Measurements from ENCODE around the gene TMEM45B.

DNA sequence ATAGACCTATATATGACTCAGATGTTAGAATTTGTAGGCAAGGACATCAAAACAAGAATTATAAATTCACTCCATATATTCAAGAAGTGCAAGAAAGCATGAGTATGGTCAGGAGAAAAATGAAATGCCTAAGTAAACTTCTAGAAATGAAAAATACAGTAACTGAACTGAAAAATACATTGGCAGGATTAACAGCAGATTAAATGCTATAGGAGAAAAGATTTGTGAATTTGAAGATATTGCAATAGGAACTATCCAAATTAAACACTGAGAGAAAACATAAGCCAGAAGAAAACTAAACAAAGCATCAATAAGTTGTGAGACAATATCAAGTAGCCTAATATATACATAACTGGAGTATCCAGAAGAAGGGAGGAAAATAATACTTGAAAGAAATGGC lies 46.6 kb upstream of the TMEM45B start:
- TF ChIP-seq, protein P1, sequence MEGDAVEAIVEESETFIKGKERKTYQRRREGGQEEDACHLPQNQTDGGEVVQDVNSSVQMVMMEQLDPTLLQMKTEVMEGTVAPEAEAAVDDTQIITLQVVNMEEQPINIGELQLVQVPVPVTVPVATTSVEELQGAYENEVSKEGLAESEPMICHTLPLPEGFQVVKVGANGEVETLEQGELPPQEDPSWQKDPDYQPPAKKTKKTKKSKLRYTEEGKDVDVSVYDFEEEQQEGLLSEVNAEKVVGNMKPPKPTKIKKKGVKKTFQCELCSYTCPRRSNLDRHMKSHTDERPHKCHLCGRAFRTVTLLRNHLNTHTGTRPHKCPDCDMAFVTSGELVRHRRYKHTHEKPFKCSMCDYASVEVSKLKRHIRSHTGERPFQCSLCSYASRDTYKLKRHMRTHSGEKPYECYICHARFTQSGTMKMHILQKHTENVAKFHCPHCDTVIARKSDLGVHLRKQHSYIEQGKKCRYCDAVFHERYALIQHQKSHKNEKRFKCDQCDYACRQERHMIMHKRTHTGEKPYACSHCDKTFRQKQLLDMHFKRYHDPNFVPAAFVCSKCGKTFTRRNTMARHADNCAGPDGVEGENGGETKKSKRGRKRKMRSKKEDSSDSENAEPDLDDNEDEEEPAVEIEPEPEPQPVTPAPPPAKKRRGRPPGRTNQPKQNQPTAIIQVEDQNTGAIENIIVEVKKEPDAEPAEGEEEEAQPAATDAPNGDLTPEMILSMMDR (IDR thresholded peaks at IDR 0.05): no peak
- no peak for TF ChIP-seq POLR2A (IDR thresholded peaks at IDR 0.05)
